GM10847 (cell line): ENCODE results near the gene LRRC38.

Source experiments
- POLR2A ChIP-seq: IDR thresholded peaks from 2 replicates; pipeline ENCODE4 v1.6.1; 2011; ENCODE audit not compliant: insufficient read length; ENCODE audit errors: extremely low read depth

LRRC38 gene

DNA sequence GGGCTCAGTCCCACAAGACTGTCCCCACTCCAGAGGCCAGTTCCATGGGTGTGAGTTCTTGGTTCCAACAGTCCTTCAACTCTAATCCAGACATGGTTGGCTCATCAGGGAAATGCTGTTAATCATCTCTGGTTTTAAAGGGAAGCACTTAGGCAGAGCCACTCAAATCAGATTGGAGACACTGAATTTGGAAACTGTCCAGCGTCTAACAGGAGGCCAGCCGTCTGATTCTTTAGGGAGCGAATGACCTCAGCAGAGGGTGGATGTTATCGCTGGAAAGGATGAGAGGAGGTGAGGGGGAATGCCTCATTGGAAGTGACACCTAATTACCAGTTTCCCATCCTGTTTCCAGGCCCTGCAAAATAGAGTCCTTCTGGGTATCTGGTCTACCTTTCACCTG lies 22.8 kb upstream of the LRRC38 start:
- TF ChIP-seq POLR2A, result no peak

GRCh38 chr1:13535227-13535626 lies 21.4 kb upstream of the LRRC38 start:
- TF ChIP-seq POLR2A, result no peak

DNA sequence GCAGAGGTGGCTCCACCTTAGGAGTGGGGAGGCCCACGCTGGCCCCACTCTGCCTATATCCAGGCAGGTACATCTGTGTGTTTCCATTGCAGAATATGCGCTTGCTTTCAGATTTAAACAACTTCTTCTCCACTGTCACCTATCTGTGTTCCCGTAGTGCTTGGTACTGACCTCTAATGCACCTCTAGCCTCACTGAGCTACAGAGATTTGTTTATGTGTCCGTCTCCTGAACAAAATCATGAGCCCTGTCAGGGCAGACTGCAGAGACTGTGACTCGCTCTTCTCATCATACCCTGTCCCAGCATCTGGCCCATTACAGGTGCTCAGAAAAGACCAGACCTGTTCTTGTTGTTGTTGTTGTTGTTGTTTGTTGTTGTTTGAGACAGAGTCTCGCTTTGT lies 14.5 kb upstream of the LRRC38 start:
- TF ChIP-seq POLR2A, result no peak

- TF ChIP-seq POLR2A, result no peak
Measured at GRCh38 chr1:13523780-13524477, 10.1 kb upstream of the LRRC38 start.

DNA sequence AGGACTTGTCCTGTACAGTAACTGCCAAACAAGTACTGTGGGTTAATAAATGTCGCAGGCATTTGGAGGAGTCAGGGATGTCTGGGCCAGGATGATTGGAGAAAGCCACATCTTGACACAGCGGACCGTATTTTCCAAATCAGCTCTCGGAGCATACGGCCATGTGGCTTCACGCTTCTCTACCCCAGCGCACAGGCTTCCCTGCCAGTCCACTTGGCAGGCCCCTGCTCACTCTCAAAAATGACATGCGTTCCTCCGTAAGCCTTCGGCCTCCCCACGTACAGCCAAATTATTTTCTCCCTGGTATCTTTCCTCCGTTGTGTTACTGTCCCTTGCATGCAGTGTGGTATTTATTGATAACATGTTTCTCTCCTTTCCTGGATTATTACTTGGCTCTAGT lies 7.2 kb upstream of the LRRC38 start:
- no peak for TF ChIP-seq POLR2A

DNA sequence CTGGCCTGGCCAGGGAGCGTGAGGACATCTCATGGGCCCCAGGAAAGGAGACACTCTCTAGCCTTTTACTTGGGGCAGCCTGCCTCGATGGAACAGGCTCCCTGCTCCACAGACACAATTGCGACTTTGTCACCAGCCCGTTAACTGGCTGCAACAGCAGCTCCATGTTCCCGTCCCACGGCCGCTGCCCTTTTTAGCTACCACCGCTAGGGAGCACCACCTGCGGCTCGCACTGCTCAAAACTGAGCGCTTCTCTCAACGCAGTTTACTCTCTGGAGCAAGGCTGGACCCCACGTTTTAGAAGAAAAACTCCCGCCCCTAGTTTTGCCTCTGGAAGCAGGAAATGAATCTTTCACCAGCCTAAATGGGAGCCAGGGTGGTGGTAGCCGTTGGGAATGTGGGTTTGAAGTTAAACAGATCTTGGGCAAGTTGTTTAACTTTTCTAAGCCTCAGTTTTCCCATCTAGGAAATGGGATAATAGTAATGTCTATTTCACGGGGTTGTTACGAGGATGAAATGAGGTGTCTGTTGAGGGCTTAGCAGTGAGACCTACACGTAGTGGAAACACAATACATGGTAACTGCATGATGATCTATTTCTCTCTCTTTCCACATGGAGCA lies 3.5 kb upstream of the LRRC38 start:
- TF ChIP-seq POLR2A, result no peak

- TF ChIP-seq POLR2A, result no peak
Measured at GRCh38 chr1:13516606-13517005, 2.8 kb upstream of the LRRC38 start.

DNA sequence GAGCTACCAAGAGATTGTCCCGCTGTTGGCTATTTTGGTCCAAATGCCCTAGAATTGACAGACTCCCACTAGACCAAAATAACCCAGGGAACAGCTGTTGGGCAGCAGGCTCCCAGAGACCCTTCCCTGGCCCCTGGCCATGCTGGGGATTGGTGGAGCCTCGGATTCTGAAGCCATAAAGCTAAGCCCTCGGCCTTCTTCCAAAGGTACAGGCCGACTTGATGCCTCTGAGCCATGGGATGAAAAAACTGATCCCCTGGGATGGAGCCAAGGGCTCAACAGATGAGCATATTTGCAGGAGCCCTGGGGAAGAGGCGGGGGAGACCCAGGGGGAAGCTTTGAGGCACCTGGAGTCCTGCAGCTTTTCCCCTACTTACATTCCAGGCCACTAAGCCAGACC lies 1.0 kb upstream of the LRRC38 start:
- TF ChIP-seq POLR2A, result no peak

DNA sequence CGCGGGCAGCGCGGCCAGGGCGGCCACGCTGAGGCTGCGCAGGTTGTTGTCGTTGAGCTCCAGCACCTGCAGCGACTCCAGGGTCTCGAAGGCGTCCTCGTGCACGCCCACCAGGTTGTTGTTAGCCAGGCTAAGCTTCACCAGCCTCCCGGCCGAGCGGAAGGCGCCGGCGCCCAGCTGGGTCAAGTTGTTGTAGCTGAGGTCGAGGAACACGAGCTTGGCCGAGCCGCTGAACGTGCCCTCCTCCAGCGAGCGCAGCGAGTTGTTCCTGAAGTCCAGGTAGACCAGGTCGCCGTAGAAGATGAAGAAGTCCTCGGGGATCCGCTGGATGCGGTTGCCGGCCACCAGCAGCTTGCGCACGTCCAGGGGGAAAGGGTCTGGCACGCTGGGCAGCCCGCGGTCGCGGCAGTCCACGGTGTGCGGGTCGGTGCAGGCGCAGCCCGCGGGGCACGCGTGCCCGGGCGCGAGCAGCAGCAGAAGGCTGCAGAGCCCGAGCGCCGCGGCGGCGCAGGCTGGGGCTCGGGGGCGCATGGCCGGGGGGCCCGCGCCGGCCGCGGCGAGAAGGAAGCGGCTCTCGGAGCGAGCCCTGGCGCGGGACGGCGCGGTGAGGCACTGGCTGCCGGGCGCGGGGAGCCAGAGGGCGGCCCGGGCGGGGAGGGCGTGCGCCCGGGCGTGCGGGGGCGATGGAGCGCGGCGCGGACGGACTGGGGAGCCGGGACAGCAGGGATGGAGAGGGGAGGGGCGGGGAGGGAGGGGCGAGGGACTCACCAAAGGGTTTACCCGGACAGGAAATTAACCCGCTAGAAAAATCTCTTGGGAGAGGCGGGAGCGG lies 524 bp downstream of the LRRC38 start:
- TF ChIP-seq POLR2A, result no peak

- no peak for TF ChIP-seq POLR2A
Measured at GRCh38 chr1:13512472-13512871, 1.3 kb downstream of the LRRC38 start.

DNA sequence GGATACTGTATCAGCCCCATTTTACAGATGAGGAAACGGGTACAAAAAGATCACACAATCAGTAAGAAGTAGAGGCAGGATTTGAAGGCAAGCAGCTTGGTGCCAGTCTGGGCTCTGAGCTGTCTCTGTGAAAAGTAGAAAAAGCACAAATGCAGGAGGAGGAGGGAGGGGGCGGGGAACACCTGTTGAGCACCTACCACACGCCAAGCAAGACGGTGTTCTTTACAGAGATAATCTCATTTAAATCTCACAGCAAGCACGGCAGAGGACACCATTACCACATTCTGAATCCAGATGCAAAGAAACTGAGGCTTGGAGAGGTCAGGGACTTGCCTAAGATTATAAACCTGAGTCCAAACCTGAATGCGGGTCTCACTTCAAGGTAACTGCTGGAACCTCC lies 3.3 kb downstream of the LRRC38 start:
- TF ChIP-seq POLR2A, result no peak

GRCh38 chr1:13507075-13507474 lies 6.7 kb downstream of the LRRC38 start:
- no peak for TF ChIP-seq POLR2A

DNA sequence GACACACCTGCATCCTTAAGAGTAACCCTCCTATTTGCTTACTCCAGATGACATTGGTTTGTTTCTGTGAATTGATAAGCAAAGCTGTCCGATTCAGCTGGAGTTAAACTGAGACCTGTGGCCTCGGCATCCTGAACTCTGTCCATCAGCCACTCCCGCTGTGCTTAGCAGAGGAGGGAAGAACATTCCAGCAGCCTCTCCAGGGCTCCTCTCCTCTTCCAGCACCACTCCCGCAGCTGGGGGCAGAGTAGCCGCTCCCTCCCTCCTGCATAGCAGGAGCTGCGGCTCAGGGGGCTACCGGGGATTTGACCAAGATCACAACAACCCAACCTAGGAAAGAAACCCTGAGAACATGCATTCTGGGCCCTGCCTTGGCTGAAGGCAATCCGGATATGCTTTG lies 8.8 kb downstream of the LRRC38 start:
- no peak for TF ChIP-seq POLR2A

DNA sequence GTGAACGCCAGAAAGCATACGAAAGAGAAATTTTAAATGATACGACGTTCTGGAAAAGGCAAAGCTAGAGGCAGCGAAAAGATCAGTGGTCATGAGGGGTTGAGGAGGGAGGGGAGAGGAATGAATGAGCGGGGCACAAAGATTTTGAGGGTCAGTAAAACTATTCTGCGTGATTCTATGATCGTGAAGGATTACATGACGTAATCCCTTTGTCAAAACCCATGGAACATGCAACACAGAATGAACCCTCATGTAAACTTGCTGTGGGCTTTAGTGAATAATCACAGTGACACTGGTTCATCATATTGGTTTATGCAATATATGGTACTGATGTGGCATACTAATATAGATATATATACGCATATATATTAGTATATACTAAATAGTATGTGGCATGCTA lies 13.0 kb downstream of the LRRC38 start:
- TF ChIP-seq POLR2A, result no peak

GRCh38 chr1:13499422-13499821 lies 14.4 kb downstream of the LRRC38 start:
- TF ChIP-seq POLR2A, result no peak

GRCh38 chr1:13498553-13498952 lies 15.2 kb downstream of the LRRC38 start:
- no peak for TF ChIP-seq POLR2A
